T1000 (cell line): ENCODE results near the gene AAK1.
"Not testable (repeated sequence)": the region's sequence is repeated elsewhere in the genome, so short reads cannot be mapped to it uniquely, and the experiment has no call there.

Experiments used
- DNase-seq: peaks from one replicate; lab custom pipeline; 2025; ENCODE audit warnings: mixed read lengths; lab: John Stamatoyannopoulos, UW

The AAK1 gene

DNA sequence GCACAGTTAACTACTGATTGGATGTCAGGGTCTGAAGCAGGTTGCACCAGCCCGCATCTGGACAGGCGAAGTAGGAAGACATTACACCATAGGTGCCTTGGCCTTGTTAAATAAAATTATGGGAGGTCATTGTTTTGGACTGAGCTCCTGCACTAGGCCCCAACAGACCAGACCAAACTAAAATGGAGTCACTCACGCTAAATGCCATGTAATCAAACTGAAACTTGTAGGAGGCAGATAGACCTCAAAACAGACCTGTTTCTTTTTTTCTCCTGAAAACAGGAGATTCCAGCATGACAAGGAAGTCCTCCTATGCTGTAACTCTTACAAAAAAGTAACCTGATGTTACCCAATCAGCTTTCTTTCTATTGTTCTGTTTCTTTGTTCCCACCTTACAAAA, 190.9 kb downstream of the AAK1 start:
- no peak for DNase-seq

GRCh38 chr2:69450735-69451416, 192.7 kb downstream of the AAK1 start:
- no peak for DNase-seq

DNA sequence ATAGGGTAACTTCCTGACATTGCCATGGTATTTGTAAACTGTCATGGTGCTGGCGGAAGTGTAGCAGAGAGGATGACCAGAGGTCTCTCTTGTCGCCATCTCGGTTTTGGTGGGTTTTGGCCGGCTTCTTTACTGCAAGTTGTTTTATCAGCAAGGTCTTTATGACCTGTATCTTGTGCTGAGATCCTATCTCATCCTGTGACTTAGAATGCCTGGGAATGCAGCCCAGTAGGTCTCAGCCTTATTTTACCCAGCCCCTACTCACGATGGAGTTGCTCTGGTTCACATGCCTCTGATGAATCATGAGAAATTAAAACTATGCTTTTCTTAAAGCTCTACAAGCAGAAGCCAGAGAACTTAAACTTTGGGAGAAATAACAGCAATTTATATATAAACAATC, 193.6 kb downstream of the AAK1 start:
- no peak for DNase-seq

DNA sequence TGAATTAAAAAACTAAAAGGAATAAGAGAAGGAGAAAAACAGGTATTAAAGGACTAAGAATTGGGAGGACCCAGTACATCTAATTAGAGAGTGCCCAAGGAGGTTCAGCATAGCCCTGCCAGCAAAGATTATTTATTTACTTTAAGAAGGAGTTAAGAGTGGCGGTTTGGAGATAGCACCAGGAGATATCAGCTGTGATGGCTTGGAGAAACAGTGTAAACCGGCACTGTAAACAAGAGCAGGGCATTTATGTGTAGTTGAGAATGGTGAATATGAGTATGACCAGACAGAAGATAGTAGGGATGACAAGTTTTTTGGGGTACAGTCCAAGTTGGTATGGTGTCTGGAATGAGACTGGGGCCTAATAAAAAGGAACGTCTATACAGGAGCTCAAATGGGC, 199.9 kb downstream of the AAK1 start:
- not testable (repeated sequence) for DNase-seq

- DNase-seq: not testable (repeated sequence)
Observed at GRCh38 chr2:69439499-69439898, 204.0 kb downstream of the AAK1 start.

DNA sequence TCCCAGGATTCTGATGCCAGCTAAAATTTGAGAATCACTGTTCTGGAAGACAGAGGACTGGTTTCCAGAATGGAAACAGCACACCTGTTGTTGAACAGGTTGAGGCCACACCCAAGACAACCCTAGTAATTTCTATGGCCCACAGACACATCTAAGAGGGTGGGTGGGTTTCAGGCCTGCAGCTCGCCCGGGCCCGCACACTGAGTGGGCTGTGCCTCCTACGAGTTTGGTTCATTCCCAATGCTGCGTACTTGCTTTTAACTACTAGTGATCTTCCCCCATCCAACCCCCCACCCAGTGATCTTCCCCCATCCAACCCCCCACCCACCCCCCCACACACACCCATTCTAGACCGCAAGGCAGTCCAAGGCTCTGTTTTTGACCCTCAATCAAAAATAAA, 205.0 kb downstream of the AAK1 start:
- DNase-seq: no peak

DNA sequence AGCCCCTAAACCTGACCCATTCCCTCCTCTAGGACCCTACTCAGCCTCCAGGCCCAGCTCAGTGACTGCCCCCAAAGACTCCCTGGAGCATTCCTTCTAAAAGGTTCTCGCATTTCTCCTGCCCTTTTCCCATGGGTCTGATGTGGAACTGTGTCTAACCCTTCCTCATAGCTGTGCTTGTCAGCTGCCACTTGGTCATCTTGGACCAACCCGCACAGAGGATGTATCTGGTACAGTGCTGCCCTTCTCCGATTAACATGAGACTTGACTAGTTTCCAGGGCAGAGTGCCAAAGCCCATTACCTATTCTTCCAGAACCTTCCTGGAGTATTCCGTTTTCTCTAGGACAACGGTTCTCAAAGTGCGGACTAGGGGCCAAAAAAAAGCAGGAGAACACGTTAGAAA, 205.8 kb downstream of the AAK1 start:
- DNase-seq: no peak

DNA sequence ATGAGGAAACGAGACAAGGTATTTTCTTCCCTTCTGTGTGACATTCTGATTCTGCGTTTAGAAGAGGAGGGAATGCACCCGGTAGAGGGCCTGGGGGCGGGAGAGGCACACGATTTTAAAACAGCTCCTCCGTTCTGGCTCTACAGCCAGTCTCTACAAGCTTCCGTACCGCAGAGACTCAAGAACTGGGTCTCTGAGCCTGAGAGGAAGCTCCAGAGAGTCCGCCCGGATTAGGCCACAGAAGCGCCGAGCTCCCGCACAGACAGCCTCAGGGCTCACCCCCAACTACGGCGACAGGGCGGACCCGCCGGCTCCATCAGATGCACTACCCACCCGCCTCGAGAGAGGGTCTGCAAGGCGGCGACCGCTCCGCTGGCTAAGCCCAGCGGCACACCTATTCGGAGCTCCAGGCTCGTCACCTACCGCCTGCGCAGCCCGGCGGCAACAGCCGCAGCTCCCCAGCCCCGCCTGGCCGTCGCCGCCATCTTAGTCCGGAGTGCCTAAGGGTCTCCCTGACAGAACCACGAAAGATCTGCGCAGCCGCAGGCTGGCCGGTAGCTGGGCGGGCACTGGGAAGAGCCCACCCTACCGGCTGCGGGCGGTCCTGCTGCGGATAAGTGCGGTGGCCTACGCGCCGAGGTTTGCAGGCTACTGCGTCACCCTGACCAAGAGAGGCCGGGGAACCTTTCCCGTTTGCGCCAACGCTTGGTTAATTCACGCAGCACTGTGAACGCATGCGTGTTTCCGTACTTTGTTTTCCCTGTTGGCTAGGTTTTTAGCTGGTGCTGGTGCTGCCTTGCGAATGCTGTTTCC, 206.4 kb downstream of the AAK1 start, which contains the start of gene NFU1:
Gene NFU1 (minus strand): TSS at position 498 of the 813 bp plus-strand sequence. CDS start 13 bp downstream, at position 485.
- DNase-seq: peak; percentile 90

DNA sequence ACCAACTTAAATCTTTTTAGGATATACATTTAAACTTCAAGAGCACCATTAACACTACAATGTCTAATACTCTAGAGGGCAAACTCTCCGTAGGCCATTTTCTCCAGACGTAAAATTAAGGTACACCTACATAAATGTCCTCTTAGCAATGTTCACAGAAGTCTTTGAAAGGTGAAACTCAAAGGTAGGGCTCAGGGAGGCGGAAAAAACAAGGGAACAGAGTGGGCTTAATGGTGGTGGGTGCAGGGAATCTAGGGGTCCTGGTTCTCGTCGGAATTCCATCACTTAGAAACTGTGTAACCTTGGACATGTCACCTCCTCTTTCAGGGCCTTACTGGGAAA, 207.0 kb downstream of the AAK1 start:
- DNase-seq: no peak

DNA sequence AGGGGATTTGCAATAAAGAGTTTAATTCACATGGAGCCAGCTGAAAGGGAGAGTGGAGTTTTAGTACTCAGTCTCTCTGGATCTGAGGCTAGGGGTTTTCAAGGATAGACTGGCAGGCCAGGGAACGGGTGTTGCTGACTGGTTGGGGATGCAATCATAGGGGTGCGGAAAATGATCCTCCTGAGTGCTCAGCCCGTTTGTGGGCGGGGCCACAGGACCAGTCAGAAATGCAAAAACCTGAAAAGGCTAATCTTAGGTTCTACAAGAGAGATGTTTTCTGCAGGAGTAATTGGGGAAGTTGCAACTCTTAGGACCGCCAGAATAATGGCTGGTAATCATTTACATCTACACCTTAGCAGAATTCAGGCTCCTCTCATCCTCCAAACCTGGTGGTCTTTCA, 208.8 kb downstream of the AAK1 start:
- no peak for DNase-seq

DNA sequence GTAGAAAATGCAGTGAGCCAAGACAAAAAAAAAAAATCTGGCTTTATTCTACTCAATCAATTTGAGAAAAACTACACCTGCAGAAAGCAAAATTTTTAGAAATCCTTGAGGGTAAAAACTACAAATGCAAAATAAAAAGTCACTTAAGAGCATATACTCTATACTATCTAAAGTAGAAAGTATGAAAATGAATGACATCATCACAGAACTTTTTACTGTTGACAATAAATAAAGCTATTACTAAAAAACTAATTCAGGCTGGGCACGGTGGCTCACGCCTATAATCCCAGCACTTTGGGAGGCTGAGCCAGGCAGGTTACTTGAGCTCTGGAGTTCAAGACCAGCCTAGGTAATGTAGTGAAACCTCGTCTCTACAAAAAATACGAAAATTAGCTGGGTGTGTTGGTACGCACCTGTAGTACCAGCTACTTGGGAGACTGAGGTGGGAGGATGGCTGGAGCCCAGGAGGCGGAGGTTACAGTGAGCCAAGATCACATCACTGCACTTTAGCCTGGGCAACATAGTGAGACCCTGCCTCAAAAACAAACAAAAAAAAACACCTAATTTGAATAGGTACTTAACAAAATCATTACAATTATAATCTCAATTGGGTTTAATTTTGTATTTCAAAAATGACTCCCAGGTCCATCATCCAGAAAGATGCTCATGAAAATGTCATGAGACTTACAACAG, 213.9 kb downstream of the AAK1 start:
- no peak for DNase-seq

- DNase-seq: no peak
Observed at GRCh38 chr2:69428981-69429380, 214.6 kb downstream of the AAK1 start.

DNA sequence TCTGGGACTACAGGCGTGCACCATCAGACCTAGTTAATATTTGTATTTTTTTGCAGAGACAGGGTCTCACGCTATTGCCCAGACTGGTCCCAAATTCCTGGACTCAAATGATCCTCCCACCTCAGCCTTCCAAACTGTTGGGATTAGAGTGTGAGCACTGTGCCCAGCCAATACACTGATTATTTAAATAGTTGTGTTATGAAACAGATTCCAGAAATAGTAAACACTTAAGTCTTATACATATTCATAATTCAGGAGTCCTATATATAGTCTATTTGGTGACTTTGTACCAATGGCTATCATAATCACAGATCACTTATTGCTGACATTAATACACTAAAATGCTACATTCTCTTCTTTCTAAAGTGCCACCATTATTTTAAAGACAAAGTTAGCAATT, 219.1 kb downstream of the AAK1 start:
- DNase-seq: no peak

DNA sequence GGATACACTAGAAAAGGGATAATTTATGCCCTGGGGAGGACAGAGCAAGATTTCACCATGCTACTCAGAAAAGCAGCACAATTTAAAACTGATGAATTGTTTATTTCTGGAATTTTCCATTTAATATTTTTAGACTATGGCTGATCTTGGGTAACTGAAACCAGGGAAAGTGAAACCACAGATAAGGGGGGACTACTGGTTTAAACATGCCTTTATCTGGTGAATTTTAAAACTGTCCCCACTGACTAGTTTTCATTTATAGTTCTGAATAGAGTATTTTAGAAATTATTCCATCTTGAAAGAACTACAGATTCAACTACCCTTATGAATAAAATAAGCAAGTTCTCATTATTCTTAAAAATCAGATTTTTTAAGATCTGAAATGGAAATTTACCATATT, 221.3 kb downstream of the AAK1 start:
- no peak for DNase-seq

GRCh38 chr2:69419111-69419510, 224.4 kb downstream of the AAK1 start:
- not testable (repeated sequence) for DNase-seq

DNA sequence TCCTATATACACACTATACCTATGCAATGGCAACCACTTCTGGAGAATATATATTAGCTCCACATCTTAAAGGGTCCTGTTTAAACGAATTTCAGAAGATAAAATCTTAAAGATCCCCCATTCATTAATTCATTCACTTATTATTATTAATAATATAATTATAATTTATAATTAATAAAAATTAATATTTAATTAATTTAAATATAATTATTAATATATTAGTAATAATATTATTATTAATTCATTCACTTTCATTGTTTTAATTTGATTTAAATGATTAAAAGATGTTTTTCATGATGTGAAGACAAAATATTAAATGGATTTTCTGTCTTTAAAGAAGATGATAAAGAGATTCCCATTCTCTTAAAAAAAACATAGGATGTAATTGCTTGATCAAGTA, 227.4 kb downstream of the AAK1 start:
- DNase-seq: no peak
